OCI-LY1 (cell line): Measurements from ENCODE around the gene TMEM139.

ENCODE experiments used
- H2AFZ ChIP-seq: fragments of 200-600 bp; sonication (generic), shearing (Covaris generic); 2 replicates; pipeline ENCODE4 v1.6.0; 2014; ENCODE audit warnings: antibody characterized with exemption, mild to moderate bottlenecking, low read length
- H3F3A ChIP-seq: fragments of 200-600 bp; sonication (generic), shearing (Covaris generic); 2 replicates; pipeline ENCODE4 v1.6.0; 2014; ENCODE audit warnings: mild to moderate bottlenecking, antibody characterized with exemption, low read length, moderate library complexity; ENCODE audit not compliant: insufficient read depth
- H3K27ac ChIP-seq: fragments of 200-600 bp; sonication (generic); 2 replicates; pipeline ENCODE4 v1.5.1; 2014; ENCODE audit warnings: low read length, mixed run types, mild to moderate bottlenecking, low read depth; ENCODE audit not compliant: poor library complexity, severe bottlenecking
- H3K27me3 ChIP-seq: fragments of 200-600 bp; sonication (generic); 2 replicates; pipeline ENCODE4 v1.6.0; 2014; ENCODE audit warnings: antibody characterized with exemption, mild to moderate bottlenecking, low read length, moderate library complexity; ENCODE audit not compliant: insufficient read depth
- H3K36me3 ChIP-seq: fragments of 200-600 bp; sonication (generic); 2 replicates; pipeline ENCODE4 v1.6.1; 2014; ENCODE audit warnings: mild to moderate bottlenecking, antibody characterized with exemption, low read length, moderate library complexity, mixed read lengths; ENCODE audit not compliant: insufficient read depth
- H3K4me1 ChIP-seq: fragments of 200-600 bp; sonication (generic); 2 replicates; pipeline ENCODE4 v1.5.1; 2014; ENCODE audit warnings: mild to moderate bottlenecking, low read length, moderate library complexity; ENCODE audit not compliant: insufficient read depth, severe bottlenecking
- H3K4me2 ChIP-seq: fragments of 200-600 bp; sonication (generic), shearing (Covaris generic); 2 replicates; pipeline ENCODE4 v1.6.1; 2014; ENCODE audit warnings: low read length
- H3K4me3 ChIP-seq: fragments of 200-600 bp; sonication (generic); 2 replicates; pipeline ENCODE4 v1.5.1; 2014; ENCODE audit warnings: low read length, low read depth, mild to moderate bottlenecking, mixed read lengths; ENCODE audit not compliant: poor library complexity, severe bottlenecking
- H3K79me2 ChIP-seq: fragments of 200-600 bp; shearing (Covaris generic); 2 replicates; pipeline ENCODE4 v1.6.1; 2016; ENCODE audit warnings: mixed run types, low read length, mixed read lengths; ENCODE audit not compliant: insufficient read depth
- H3K9ac ChIP-seq: fragments of 200-600 bp; sonication (generic), shearing (Covaris generic); 2 replicates; pipeline ENCODE4 v1.6.1; 2014; ENCODE audit warnings: mild to moderate bottlenecking, low read length, mixed read lengths
- H3K9me2 ChIP-seq: fragments of 200-600 bp; sonication (generic), shearing (Covaris generic); 2 replicates; pipeline ENCODE4 v1.6.1; 2014; ENCODE audit warnings: low read depth, mild to moderate bottlenecking, low read length, mixed read lengths
- H3K9me3 ChIP-seq: fragments of 200-600 bp; shearing (Covaris generic); 2 replicates; pipeline ENCODE4 v1.6.1; 2014; ENCODE audit warnings: low read length, mixed read lengths
- H4K20me1 ChIP-seq: fragments of 200-600 bp; sonication (generic), shearing (Covaris generic); 2 replicates; pipeline ENCODE4 v1.6.0; 2016; ENCODE audit warnings: mild to moderate bottlenecking, low read length; ENCODE audit not compliant: insufficient read depth
- CTCF ChIP-seq: fragments of 200-600 bp; sonication (generic), shearing (Covaris generic); IDR thresholded peaks from 2 replicates; pipeline ENCODE4 v1.5.1; 2017; ENCODE audit warnings: mild to moderate bottlenecking, antibody characterized with exemption, low read length, moderate library complexity, mixed read lengths
- EZH2 ChIP-seq: fragments of 200-600 bp; sonication (generic), shearing (Covaris generic); IDR thresholded peaks from 2 replicates; pipeline ENCODE4 v1.8.0; 2017; ENCODE audit warnings: borderline replicate concordance, mixed run types, mild to moderate bottlenecking, antibody characterized with exemption, low read length, moderate library complexity, mixed read lengths

TMEM139 gene

GRCh38 chr7:143269251-143269650, 15.5 kb upstream of the TMEM139 start:
- H3K27me3 ChIP-seq, result no peaks in the 10 kb centered on the region
- no peak for TF ChIP-seq CTCF
- TF ChIP-seq EZH2, result no peak
- H3K27ac ChIP-seq, result no peak overlapping the region
- H3K9me2 ChIP-seq, result no peaks in the 10 kb centered on the region
- no peaks in the 10 kb centered on the region for H3K79me2 ChIP-seq
- H3K9ac ChIP-seq, result no peak overlapping the region
- H3K9me3 ChIP-seq, result no peaks in the 10 kb centered on the region
- H3F3A ChIP-seq, result no peaks in the 10 kb centered on the region
- H4K20me1 ChIP-seq, result no peaks in the 10 kb centered on the region
- no peak overlapping the region for H3K4me3 ChIP-seq
- peaks cover 50% of the 10 kb centered on the region for H3K36me3 ChIP-seq
- H3K4me2 ChIP-seq, result no peak overlapping the region
- H2AFZ ChIP-seq, result no peak overlapping the region
- H3K4me1 ChIP-seq, result peaks cover 8% of the 10 kb centered on the region

DNA sequence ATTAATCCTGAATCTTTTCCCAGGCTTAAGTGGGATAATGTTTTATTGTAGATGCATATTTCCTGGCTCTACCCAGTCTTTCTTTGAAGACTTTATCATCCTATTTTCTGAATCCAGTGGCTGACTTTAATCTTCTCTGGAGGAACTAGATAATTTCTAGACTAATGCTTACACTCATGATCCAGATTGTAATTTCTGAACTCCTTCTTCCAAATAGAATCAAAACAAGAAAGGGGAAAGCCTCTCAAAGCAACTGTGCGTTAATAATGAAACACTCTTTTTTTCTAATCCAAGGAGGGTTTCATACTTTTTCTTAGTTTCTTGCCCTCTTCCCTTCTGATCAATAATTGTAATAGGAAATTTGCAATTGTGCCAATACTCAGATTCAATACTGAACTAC, 13.5 kb upstream of the TMEM139 start:
- no peaks in the 10 kb centered on the region for H4K20me1 ChIP-seq
- no peak overlapping the region for H2AFZ ChIP-seq
- H3K4me1 ChIP-seq, result no peaks in the 10 kb centered on the region
- H3K4me2 ChIP-seq, result no peak overlapping the region
- H3K9me2 ChIP-seq, result no peaks in the 10 kb centered on the region
- H3K4me3 ChIP-seq, result no peak overlapping the region
- H3K36me3 ChIP-seq, result peaks cover 38% of the 10 kb centered on the region
- H3K27me3 ChIP-seq, result no peaks in the 10 kb centered on the region
- no peak overlapping the region for H3K27ac ChIP-seq
- H3F3A ChIP-seq, result no peaks in the 10 kb centered on the region
- TF ChIP-seq EZH2 (no peak), CTCF (no peak)
- H3K9ac ChIP-seq, result no peak overlapping the region
- no peaks in the 10 kb centered on the region for H3K79me2 ChIP-seq
- H3K9me3 ChIP-seq, result no peaks in the 10 kb centered on the region

DNA sequence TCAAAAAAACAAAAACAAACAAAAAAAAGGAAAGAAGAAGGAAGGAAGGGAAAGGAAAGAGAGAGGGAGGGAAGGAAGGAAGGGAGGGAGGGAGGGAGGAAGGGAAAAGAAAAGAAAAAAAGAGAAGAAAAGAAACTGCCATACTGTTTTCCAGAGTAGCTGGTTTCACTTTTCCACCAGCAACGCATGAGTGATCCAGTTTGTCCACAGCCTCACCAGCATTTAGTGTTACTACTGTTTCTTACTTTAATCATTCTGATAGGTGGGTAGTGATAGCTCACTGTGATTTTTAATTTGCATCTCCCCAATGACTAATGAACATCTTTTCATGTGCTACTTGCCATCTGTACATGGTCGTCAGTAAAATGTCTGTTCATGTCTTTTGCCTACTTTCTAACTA, 11.9 kb upstream of the TMEM139 start:
- Histone ChIP-seq H3K27ac (no peak overlapping the region), H3K27me3 (no peaks in the 10 kb centered on the region), H3F3A (no peaks in the 10 kb centered on the region), H3K79me2 (no peaks in the 10 kb centered on the region), H4K20me1 (no peaks in the 10 kb centered on the region), H3K36me3 (peaks cover 23% of the 10 kb centered on the region), H3K4me3 (no peak overlapping the region), H3K9ac (no peak overlapping the region), H3K9me2 (no peaks in the 10 kb centered on the region), H3K9me3 (no peaks in the 10 kb centered on the region), H2AFZ (no peak overlapping the region), H3K4me2 (no peak overlapping the region), H3K4me1 (no peaks in the 10 kb centered on the region)
- TF ChIP-seq CTCF, result no peak
- TF ChIP-seq EZH2, result no peak
